ENCODE measurements around the gene CTNS.
"Not testable (repeated sequence)": the region's sequence is repeated elsewhere in the genome, so short reads cannot be mapped to it uniquely, and the experiment has no call there.

Gene CTNS

DNA sequence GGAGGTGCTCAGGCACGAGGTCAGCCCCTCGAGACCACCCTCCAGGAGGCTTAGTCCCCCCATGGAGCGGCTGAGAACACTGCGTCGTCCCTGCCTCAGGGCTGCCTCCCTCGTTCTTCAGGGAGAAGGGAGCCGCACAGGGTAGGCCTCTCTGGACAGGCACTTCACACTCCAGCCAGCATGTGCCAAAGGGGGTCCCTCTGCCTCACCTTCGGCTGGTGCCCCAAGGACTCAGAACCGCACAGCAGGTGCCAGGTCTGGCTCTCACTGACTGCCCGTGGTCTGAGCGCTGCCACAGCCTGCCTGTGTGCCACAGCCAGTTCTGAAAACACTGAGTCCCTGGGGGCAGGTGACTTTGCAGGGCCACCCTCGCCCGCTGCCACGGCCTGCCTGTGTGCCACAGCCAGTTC lies 52.3 kb downstream of the CTNS start:
- DNase-seq: no peak

DNA sequence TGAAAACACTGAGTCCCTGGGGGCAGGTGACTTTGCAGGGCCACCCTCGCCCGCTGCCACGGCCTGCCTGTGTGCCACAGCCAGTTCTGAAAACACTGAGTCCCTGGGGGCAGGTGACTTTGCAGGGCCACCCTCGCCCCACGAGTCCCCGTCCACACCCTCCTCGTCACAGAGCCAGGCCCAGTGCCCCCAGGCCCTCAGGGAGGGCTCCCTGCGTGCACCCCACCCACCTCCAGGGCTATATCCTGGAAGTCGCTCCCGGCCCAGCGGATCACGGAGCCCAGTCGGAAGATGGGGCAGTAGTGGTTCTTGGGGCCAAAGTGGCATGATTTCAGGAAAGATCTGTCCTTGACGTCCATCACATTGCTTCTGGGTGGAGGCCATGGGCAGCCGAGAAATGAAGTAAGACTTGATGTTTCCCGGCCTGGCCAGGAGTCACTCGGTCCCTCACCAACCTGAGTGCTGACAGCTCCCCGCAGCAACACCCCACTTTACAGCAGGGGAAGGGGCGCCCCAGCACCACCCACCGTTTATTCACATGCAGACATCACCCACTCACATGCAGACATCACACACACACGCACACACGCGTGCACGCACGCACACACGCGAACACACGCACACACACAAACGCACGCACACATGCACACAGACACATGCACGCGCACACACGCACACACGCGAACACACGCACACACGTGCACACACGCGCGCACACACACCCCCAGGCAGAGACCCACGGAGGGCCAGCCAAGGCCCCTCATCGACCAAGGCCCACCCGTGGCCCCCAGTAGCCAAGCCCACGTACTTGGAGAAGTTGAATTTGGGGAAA lies 52.9 kb downstream of the CTNS start:
- DNase-seq: no peak

DNA sequence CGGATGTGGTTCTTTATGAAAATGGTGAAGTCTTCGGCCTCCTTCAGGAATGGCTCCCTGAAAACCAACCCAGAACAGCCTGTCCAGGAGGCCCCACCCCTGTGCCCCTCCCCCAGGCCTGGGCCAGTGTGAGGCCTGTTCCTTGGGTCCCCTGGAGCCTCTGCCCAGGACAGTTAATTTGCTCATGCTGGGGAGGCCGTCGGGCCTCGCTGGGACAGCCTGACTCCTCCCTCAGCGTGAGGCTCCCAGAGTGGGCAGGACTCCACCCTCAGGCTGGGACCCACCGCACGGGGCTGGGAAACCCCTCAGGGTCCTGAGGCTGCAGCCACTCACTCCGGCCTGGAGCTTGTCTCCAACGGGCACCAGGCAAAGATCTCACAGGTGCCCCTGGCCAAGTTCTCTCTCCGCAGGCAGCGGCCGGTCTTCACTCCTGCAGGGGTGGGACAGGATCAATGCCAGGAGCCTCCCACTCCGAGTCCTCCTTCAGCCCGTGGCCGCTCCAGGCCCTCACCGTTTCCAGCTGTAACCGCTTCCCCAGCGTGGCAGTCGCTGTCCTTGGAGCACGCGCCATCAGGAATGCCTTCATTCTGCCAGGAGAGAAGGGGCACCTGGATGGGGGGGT lies 53.6 kb downstream of the CTNS start:
- DNase-seq: no peak

DNA sequence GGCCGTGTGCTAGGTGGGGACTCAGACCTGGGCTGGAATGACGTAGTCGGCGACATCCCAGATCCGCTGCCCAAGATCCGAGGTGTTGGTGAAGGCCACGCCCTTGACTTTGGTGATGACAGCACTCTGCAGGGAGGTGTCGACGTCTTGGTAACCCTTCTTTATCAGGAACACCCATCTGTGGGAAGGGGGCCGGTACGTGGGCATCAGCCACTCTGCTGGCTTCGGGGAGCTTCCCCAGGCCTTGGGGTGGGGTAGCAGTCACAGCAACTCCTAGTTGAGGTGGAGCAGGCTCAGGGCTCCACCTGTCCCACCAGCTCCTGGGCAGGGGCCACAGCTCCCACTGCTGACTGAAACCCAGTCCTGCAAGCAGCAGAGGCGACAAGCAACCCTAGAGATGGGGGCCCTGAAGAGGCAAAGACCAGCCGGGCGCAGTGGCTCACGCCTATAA lies 55.1 kb downstream of the CTNS start:
- DNase-seq: no peak

DNA sequence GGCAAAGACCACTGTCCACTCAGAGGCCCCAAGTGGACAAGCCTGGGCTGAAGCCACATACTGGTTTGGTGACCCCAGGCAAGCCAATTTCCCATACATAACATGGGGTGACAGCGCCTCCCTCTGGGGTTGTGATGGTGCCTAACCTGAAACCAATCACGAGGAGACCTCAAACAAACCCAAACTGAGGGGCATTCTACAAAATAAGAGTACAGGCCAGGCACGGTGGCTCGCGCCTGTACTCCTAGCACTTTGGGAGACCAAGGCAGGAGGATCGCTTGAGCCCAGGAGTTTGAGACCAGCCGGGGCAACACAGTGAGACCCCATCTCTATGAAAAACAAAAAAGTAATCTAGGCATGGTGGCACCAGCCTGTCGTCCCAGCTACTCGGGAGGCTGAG lies 55.8 kb downstream of the CTNS start:
- DNase-seq: no peak

DNA sequence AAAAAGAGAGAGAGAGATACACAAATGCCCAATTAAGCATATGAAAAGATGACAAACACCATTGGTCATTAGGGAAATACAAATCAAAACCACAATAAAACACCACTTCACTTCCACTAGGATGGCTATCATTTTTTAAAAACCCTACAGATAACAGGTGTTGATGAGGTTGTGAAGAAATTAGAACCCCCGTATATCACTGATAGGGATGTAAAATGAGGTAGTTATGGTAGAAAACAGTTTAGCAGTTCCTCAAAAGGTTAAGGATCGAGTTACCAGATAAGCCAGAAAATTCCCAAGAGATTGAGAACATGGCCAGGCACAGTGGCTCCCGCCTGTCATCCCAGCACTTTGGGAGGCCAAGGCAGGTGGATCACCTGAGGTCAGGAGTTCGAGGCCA lies 56.6 kb downstream of the CTNS start:
- no peak for DNase-seq

DNA sequence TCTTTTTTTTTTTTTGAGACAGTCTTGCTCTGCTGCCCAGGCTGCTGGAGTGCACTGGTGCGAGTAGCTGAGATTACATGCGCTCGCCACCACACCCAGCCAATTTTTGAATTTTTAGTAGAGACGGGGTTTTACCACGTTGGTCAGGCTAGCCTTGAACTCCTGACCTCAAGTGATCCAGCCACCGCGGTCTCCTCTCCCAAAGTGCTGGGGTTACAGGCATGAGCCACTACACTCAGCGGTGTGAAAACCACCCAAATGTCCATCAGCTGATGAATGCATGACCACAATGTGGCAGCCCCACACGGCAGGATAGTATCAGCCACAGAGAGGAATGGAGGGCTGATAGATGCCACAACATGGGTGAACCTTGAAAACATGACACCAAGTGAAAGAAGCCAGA lies 57.3 kb downstream of the CTNS start:
- DNase-seq: peak; percentile 58 to 72

DNA sequence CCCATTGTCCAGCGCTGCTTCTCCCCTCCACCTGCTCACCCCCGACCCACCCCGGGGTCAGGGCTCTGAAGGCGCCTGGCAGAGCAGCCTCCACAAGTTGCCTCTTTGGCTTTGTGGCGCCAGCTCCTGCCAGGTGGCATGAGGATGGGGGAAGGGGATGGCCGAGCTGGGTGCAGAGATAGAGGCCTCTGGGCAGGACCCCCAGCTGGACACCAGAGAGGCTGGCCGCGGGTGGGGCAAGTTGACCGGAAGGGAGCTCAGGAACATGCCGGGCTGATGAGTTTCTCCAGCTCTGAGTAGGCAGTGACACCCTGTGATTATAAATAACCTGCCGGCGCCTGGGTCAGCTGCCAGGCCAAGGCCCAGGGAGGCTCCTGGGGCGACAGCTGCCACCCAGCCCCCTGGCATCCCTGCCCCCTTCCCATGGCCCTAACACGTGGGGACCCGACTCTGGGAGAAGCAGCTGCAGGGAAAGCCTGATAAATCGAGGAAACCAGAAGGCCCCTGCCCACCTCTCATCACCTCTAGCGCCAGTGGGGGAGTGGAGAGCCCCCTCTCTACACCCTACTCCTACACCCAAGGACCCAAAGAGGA lies 58.7 kb downstream of the CTNS start:
- DNase-seq: peak in 1 of 2 experiments; percentile 17

DNA sequence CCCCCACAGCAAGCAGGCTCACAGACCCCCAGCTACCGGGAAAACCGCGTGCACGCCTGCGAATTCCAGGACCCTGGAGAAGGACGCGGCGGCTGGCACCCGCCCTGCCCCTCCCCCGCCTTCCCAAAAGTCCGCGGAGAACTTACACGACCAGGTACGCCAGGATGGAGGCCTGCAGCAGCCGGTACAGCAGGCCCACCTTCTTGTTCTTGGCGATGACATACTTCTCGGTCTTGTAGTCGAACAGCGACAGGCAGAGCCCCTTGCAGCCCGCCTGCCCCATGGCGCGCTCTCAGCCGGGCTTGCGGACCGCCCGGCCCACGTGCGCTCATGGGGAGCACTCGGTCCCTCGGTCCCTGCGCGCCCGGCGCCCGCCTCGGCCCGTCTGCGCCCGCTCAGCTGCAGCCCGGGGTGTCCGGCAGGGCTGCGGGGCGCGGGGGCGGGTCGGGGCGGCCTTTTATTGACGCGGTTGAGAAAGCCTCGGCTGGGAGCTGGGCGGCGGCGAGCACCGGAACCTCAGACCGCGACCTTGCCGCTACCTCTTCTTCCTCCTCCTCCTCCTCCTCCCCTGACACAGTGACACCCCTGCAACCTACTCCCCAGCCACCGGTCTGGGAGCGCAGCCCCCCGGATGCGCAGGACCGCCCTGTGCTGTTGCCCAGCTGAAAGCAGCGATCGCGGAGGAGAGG lies 59.3 kb downstream of the CTNS start, which contains the start of gene P2RX5:
Gene P2RX5, minus strand, starts transcription at position 433 of the 689 bp plus-strand sequence. Its CDS starts 150 bp downstream, at position 283.
- peak; percentile 44 to 53 for DNase-seq

DNA sequence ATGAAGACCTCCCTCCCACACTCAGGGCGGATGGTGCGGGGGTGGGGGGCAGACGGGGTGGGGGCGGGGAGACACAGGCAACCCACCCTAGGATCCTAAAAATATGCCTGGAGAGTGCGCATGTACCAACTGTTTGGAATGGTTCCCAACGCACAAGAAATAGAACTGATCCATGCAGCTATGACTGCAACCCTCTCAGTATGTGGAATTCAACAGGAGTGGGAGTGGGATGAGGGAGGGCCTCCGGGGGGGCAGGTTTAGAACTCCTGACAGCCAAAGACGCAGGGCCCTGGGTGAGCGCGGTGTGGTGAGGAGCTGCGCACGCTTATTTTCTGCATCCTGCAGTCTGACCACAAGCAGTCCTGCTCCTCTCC lies 60.5 kb downstream of the CTNS start:
- no peak for DNase-seq

DNA sequence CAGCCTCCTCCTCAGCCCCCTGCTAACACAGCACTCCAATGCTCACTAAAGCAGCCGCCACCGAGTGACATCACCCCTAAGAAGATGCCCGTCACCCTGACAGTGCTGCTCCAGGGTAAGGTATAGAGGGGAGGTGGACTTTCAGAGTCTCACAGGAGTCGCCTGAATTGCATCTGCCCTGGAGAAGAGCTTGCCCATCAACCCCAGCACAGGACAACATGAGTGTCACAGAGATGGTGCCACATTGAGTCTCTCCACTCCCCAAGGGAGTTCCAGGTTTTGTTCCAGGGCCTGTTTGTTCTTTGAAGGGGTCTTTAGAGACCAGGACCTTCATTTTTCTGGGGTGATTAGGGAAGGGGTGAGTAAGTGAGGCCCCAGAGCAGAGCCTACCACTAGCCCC lies 61.6 kb downstream of the CTNS start:
- no peak for DNase-seq

DNA sequence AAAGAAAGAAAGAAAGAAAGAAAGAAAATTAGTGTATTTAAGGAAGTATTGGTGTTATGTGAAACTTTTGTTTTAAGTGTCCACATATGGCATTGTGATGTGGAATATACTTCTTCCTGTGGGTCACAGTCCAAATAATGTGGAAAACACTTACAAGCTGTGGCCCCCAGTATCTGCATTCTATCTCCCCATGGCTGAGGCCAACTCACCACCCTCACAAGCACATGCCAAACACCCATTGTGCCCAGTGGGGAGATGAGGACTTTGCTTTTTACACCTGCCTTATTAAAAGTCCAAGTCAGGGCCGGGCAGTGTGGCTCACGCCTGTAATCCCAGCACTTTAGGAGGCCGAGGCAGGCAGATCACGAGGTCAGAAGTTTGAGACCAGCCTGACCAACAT lies 63.4 kb downstream of the CTNS start:
- no peak for DNase-seq

DNA sequence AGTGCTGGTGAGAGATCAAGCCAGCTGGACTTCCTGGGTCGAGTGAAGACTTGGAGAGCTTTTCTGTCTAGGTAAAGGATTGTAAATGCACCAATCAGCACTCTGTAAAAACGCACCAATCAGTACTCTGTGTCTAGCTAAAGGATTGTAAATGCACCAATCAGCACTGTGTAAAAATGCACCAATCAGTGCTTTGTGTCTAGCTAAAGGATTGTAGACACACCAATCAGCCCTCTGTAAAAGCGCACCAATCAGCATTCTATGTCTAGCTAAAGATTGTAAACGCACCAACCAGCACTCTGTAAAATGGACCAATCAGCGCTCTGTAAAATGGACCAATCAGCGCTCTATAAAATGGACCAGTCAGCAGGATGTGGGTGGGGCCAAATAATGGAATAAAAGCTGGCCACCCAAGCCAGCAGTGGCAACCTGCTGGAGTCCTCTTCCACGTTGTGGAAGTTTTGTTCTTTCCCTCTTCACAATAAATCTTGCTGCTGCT lies 65.5 kb downstream of the CTNS start:
- DNase-seq: not testable (repeated sequence)

DNA sequence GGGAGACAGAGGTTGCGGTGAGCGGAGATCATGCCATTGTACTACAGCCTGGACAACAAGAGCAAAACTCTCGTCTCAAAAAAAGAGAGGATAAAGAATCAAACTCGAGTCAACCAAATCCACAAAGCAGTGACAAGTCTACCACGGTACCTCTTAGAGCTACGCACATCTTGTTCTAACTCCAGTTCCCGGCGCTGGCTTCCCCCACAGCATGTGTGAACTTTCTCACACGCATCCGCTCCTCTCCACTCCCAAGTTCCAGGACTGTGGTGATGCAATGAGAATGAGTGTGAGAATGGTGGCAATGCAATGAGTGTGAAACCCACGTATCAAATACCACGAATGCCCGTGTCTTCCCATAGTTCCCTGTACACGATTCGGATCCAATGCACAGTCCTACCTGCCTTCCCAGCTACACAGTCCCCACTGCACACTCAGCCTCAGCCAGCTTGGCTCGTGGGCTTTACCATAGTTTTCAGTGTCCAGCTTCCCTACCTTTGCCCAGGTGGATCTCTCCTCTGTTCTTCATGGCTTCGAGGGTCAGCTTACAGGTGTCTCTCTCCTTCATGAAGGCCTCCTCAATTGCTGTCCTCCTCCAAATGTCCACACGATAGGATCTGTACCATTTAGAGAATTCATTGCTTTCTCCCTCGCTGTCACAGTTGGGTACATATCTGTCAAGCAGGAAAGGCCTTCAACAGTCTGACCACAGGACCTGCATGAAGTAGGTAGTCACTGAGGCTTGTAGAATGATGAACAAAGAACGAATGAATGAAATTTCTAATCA lies 68.6 kb downstream of the CTNS start:
- no peak for DNase-seq

DNA sequence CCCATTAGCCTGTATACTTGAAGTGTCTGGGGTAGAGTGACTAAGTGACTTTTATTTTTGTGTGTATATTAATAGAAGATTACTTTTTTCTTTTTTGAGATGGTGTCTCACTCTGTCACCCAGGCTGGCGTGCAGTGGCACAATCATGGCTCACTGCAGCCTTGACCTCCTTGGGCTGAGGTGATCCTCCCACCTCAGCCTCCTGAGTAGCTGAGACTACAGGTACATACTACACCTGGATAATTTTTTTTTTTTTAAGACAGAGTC lies 69.1 kb downstream of the CTNS start:
- not testable (repeated sequence) for DNase-seq

DNA sequence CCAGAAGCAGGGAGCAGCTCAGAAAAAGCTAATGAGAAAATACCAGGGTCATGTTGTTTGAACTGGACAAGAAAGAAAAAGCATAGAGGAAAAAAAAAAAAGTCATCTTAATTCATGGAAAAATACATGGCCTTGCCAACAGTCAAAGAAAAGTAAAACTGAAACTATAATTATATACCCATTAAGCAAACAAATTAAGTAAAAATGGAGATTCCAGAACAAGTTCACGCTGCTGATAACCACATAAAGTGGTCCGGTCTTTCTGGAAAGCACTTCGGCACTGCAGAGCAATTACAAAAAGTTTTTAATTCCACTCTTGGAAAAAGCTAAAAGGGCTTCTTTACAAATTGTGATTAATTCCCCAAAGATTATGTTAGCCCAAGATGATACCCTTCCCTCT lies 71.8 kb downstream of the CTNS start:
- DNase-seq: no peak

DNA sequence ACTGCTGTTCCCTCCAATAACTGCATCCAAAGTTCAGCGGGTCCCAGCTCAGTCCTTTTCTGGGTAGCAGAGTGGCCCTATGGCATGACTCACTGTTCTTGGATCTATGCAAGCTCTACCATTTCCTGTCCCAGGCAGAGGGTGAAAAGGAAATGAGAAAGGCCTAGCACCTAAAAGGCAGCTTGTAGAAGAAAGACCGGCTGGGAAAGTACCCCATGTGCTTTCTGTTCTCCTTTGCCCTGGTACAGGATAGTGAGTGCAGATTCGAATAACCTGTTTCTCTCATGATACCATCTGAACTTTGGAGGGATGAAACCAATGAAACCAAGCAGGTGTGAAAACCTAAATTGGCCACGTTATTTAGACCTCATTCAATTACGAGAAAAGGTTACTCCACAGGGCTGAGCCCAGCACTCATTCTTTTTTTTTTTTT lies 74.4 kb downstream of the CTNS start:
- peak; percentile 61 to 74 for DNase-seq
